ENCODE data around the gene TKTL1. TPM values are rescaled to one million over a fixed set of nuclear protein-coding genes. Genes with fewer than 3 reads are reported as not detected.

TKTL1 gene
- total and polyA plus RNA-seq, 2 of the 8 experiments (the other 6 are each of a cell fraction or from before 2014, with no cell fraction given), result 0.05 TPM; not detected in 1

GRCh38 chrX:154358829-154359228 lies 63.2 kb downstream of the TKTL1 start:
- Histone ChIP-seq H3K14ac (ENCODE audit: insufficient read length) (no peak overlapping the region), H3K79me2 (ENCODE audit: control insufficient read depth in 1 of 2, insufficient read depth in 2 of 2, low read length in 2 of 2) (peaks cover 0 to 9% of the 10 kb centered on the region in 2 experiments; a peak in 2 of 4 replicates)
- POLR2A ChIA-PET (ENCODE audit: partially characterized antibody), result interaction anchor here (4.1 to 15.6 kb wide), 2 partner anchors 7 to 10 kb away, joined by 46 to 348 read pairs; no protein-coding TSS in a partner anchor

More at GRCh38 chrX:154358829-154359228, 63.2 kb downstream of the TKTL1 start:
- Histone ChIP-seq H3K9ac (replicated peaks in 1 of 4; ENCODE audit: extremely low read depth in 1 of 4, low read depth in 3 of 4, low read length in 3 of 4) (no peak overlapping the region), H4K5ac (ENCODE audit: insufficient read length, low read depth, low read length) (no peak overlapping the region), H3K18ac (ENCODE audit: extremely low read depth, low read length) (no peak overlapping the region), H3K27ac (ENCODE audit: low read depth, low read length) (no peak overlapping the region), H3K27me3 (replicated peaks in 1 of 4; ENCODE audit: control insufficient read depth in 3 of 4, extremely low read depth in 1 of 4, insufficient read depth in 3 of 4, low read length in 3 of 4) (no peaks in the 10 kb centered on the region), H2AFZ (ENCODE audit: low read length) (no peak overlapping the region), H3K4me3 (ENCODE audit: extremely low read depth in 1 of 4, insufficient read depth in 2 of 4, low read depth in 3 of 4, low read length in 4 of 4) (no peak overlapping the region), H2BK20ac (ENCODE audit: low read length) (no peak overlapping the region), H2BK120ac (replicated peaks; ENCODE audit: low read depth, low read length) (no peak overlapping the region), H3K4me1 (replicated peaks in 1 of 4; ENCODE audit: control insufficient read depth in 3 of 4, insufficient read depth in 4 of 4, low read length in 3 of 4) (no peaks in the 10 kb centered on the region), H3K4me2 (ENCODE audit: insufficient read depth in 1 of 2, low read depth in 2 of 2, low read length in 2 of 2) (no peak overlapping the region), H3K56ac (replicated peaks; ENCODE audit: insufficient read length, low read depth, low read length) (no peak overlapping the region), H3K4ac (replicated peaks; ENCODE audit: insufficient read length, low read depth, low read length) (no peak overlapping the region), H2BK15ac (ENCODE audit: low read length) (no peak overlapping the region), H4K91ac (replicated peaks; ENCODE audit: insufficient read length, low read length) (no peak overlapping the region), H2BK5ac (ENCODE audit: low read depth, low read length) (no peak overlapping the region), H2BK12ac (ENCODE audit: low read depth, low read length) (no peak overlapping the region), H4K20me1 (replicated peaks in 1 of 2; ENCODE audit: control insufficient read depth in 1 of 2, insufficient read depth in 2 of 2, low read length in 2 of 2) (peaks cover 9 to 44% of the 10 kb centered on the region in 2 experiments), H4K8ac (ENCODE audit: extremely low read depth, insufficient read depth, low read length) (no peak overlapping the region), H3K9me3 (ENCODE audit: insufficient read depth in 2 of 2, low read depth in 1 of 2, low read length in 1 of 2) (no peaks in the 10 kb centered on the region), H3K79me1 (ENCODE audit: low read depth, low read length) (no peaks in the 10 kb centered on the region; the same call in 1 of the 2 replicates), H2AK5ac (ENCODE audit: low read depth, low read length) (no peak overlapping the region), H3K36me3 (ENCODE audit: control insufficient read depth in 2 of 4, insufficient read depth in 4 of 4, low read length in 3 of 4) (peaks cover 38 to 94% (median 75%) of the 10 kb centered on the region in 4 experiments), H3K23ac (ENCODE audit: insufficient read length) (no peak overlapping the region), H3K23me2 (ENCODE audit: low read depth, low read length) (no peaks in the 10 kb centered on the region)
- FAIRE-seq (no peak), DNase-seq (ENCODE audit: low read depth in 1 of 2, low spot score in 2 of 2) (no peak)
- WGBS, 2 experiments (ENCODE audit: extremely low coverage in 1 of 2, insufficient coverage in 1 of 2, insufficient read length in 1 of 2, insufficient replicate concordance in 2 of 2, low coverage in 1 of 2, low lambda C conversion rate in 2 of 2, missing lambda C conversion rate in 1 of 2), result 91% methylated on average over 6 of the region's 6 CpGs; no CpG with 5 or more reads in 1 of the 2 experiments
- CTCF ChIA-PET (ENCODE audit: partially characterized antibody), result no interaction called here
- no peak for TF ChIP-seq MAFK (IDR thresholded peaks at IDR 0.05; ENCODE audit: low read depth, low read length)
- TF ChIP-seq RAD21 (IDR thresholded peaks at IDR 0.05 in 1 of 2, conservative IDR thresholded peaks at IDR 0.05 in 1 of 2; ENCODE audit: low read depth in 2 of 2, low read length in 2 of 2), result no peak
- no peak for TF ChIP-seq RFX5 (IDR thresholded peaks at IDR 0.05; ENCODE audit: borderline replicate concordance, low read depth, low read length)
- no peak for TF ChIP-seq SRF (IDR thresholded peaks at IDR 0.05; ENCODE audit: low read depth, low read length)
- TF ChIP-seq BRCA1 (IDR thresholded peaks at IDR 0.05; ENCODE audit: low read depth, low read length), result no peak
